SKM-1 treated with dmso at 0.1 percent for 144 hours (cell line): ENCODE measurements around the gene ANKRD26.

Experiments
- DNase-seq: peaks from one replicate; lab custom pipeline; 2025; ENCODE audit not compliant: unreplicated experiment; lab: John Stamatoyannopoulos, UW

Gene ANKRD26

DNA sequence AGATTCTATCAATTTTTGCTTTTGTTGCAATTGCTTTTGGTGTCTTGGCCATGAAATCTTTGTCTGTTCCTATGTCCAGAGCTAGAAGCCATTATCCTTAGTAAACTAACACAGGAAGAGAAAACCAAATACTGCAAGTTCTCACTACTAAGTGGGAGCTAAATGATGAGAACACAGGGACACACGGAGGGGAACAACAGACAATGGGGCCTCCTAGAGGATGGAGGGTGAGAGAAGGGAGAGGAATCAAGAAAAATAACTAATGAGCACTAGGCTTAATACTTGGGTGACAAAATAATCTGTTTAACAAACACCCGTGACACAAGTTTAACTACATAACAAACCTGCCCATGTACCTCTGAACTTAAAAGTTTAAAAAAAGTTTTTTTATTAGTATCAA lies 78.2 kb downstream of the ANKRD26 start:
- DNase-seq = no peak

GRCh38 chr10:27020243-27020642 lies 80.1 kb downstream of the ANKRD26 start:
- DNase-seq = no peak

DNA sequence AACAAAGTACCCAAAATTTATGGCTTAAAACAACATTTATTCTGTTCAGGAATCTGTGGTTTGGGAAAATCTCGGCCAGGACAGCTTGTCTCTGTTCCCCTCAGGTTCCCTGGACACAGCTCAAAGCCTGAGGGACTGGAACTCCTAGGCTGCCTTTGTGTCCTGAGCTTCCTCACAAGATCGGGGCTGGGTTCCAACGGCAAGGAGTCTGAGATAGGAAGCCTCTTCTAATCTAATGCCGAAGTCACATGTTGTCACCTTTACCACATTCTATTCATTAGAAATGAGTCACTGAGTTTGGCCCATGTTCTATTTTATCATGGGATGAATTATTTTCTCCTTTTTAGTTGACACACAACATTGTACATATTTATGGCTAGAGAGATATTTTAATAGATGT lies 80.5 kb downstream of the ANKRD26 start:
- DNase-seq = no peak

DNA sequence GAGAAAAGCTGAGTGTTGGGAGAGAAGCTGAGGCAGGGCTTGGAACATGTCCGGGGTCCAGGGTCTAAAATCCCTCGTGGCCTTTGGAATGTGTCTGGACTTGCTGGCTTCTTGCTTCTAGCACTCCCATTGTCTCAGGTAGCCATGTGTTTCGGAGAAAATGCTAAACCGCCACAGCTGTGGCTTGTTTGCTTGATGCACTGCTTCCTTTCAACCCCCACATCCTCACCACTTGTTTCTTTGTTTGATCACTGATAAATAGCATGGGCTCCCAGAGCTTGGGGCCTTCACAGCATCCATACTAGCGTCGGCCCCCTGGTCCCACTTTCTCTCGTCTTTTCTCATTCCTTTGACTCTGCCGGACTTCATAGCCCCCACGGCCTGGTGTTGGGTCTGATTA lies 102.7 kb downstream of the ANKRD26 start:
- DNase-seq = no peak

DNA sequence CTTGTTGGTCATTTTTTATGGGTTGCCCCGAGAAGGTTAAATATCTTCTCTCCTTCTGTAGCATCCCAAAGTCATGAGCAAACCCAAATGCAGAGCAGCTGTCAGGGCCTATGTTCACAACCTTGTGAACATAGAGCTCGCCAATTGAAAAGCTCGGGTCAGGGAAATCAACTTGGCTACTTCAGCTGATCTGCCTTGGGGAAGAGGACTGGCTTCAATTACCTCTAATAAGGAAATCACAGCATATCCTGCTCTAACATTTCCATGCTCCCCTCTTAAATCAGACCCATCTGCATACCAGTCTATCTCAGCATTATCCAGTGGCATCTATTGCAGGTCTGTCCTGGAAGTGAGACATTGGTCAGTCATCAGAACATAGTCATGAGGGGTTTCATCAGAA lies 105.6 kb downstream of the ANKRD26 start:
- DNase-seq = no peak

DNA sequence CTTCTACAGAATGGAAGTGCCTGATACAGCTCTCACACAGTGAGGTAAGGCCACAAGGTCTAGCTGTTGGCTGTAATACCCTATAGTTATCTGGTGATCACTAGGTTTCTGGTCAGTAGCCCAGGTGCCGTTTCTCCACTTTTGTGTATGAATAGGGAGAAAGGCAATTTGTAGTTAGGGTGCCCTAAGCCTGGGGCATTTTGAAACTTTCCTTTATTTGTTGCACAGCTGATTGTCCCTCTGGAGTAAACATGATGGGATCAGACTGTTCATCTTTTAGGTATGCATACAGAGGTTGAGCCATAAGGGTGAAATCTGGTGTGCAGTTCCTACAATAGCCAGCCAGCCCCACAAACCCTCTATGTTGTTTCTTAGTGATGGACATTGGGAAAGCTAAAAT lies 112.4 kb downstream of the ANKRD26 start:
- DNase-seq = no peak

GRCh38 chr10:26983156-26983555 lies 117.1 kb downstream of the ANKRD26 start:
- no peak for DNase-seq

DNA sequence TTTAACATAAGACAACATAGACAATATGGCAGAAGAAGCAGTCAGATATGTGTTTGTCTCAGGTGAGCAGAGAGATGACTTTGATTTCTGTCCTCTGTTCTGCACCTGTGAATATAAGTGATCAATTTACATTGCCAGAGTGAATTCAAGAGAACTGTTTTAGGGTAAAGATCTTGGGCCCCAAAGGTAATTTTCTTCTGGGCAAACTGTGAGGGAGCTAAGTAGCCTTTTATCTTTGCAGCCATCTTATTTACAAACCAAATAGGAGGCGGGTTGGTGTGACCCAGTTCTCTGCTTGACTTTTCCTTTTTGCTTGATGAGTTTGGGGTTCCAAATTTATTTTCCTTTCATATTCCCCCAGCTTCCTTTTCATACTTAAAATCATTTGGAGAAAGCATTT lies 118.2 kb downstream of the ANKRD26 start:
- DNase-seq = no peak

DNA sequence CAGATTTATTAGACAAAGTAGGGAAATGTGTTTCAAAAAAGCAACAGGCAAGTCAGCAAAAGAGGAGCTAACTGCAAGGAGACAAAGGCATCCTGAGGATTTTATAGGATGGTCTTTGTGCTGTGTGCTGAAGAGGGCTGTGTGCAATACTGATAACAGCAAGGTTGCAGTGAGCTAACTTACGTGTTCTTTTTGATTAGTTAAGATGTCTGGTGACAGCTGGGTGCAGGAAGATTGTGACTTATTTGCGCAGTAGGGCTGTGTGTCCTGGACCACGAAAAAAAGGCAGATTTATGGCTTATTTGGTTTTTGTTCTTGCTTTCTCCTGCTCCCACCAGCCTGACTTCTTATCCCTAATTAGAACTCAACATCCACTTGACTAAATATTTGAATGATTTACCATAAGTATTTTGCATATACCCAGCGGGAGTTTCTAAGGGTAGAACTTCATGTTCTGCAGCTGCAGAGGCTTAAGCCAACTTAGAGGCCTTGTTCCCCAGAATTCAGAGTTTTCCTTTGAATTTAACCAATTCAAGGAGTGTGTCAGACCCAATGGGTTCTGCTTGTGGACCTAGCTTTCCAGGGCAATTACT lies 119.0 kb downstream of the ANKRD26 start:
- DNase-seq = no peak

GRCh38 chr10:26978519-26978918 lies 121.8 kb downstream of the ANKRD26 start:
- DNase-seq = no peak

GRCh38 chr10:26977635-26978034 lies 122.7 kb downstream of the ANKRD26 start:
- DNase-seq = no peak

DNA sequence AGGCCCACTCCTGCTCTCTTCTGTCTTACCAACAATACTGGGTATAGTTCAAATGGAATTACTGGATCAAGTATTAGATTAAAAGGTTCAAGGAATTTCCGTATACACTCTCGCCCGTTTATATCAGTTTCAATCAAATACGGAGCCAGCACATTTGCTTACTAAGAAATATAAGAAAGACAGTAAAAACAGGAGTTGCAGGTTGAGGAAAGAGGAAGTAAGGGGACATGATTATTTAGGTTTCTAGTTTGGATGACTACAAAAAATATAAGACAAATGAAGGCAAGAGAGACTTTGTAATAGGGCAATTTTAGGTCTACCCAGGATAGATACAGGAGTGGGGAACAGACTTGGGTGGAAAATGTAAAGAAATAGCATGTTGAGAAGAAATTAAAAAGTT lies 129.6 kb downstream of the ANKRD26 start:
- DNase-seq = no peak

- DNase-seq = no peak
Measured at GRCh38 chr10:26969145-26969926, 131.0 kb downstream of the ANKRD26 start.

- DNase-seq = no peak
Measured at GRCh38 chr10:26962835-26963234, 137.5 kb downstream of the ANKRD26 start.

DNA sequence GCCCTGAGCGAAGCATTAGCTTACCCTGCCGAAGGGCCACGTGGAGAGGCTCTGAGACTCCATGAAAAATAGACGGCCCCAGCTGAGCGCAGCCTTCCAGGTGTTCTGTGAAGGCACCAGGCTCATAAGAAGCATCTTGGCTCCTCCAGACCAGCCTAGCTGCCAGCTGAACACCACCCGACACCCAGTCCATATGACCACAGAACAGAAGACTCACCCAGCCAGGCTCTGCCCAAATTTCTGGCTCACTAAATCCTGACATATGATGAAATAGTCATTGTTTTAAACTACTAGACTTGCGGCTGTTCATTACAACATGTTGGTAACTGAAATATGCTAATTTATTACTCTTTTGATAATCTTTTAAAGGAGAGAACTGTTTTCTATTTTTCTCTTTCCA lies 140.0 kb downstream of the ANKRD26 start:
- no peak for DNase-seq

GRCh38 chr10:26959841-26960240 lies 140.5 kb downstream of the ANKRD26 start:
- no peak for DNase-seq
